GM12891 (cell line): ENCODE data around the gene PLCG2.

Experiments
- POLR2A ChIP-seq: IDR thresholded peaks from 2 replicates; pipeline ENCODE4 v1.6.1; 2011; ENCODE audit warnings: low read depth, low read length, control low read depth
- POLR2AphosphoS5 ChIP-seq: IDR thresholded peaks from 2 replicates; pipeline ENCODE4 v1.6.1; 2011; ENCODE audit warnings: low read depth, low read length, control low read depth
- SPI1 ChIP-seq: IDR thresholded peaks from 2 replicates; pipeline ENCODE4 v1.6.1; 2011; ENCODE audit warnings: low read depth, low read length, control low read depth
- TAF1 ChIP-seq: IDR thresholded peaks from 2 replicates; pipeline ENCODE4 v1.6.1; 2011; ENCODE audit warnings: low read depth, low read length, control low read depth

DNA sequence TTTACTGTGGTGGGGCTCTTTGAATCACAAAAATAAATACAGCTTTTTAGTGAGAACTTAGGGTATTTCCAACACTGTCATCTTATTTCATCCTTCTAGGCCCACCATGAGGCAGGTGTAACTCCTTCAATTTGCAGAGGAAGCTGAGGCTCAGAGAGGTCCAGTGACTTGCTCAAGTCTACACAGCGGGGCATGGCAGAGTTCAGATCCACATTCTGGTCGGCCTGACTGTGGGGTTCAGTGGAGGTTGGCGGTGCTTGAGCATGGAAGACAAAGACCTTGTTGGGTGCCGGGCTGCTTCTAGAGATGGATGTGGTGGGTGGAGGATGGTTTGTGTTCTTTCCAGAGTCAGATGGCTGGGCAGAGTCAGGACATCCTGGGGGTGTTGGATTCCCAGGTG lies 39.8 kb downstream of the PLCG2 start:
- 0 out of 2 replicates have a peak, but pooled peaks have one; percentile 45 for TF ChIP-seq POLR2AphosphoS5
- TF ChIP-seq SPI1: no peak
- TF ChIP-seq POLR2A: no peak
- TF ChIP-seq TAF1: no peak
